ENCODE measurements around the gene CUX1. TPM values are rescaled to one million over a fixed set of nuclear protein-coding genes. Genes with fewer than 3 reads are reported as not detected.

Gene CUX1
- polyA plus RNA-seq, 1 donor = 43.6 TPM

GRCh38 chr7:102252366-102252982 lies 435.0 kb downstream of the CUX1 start:
- DNase-seq = no peak

GRCh38 chr7:102253066-102253972 lies 435.9 kb downstream of the CUX1 start:
- DNase-seq = no peak

DNA sequence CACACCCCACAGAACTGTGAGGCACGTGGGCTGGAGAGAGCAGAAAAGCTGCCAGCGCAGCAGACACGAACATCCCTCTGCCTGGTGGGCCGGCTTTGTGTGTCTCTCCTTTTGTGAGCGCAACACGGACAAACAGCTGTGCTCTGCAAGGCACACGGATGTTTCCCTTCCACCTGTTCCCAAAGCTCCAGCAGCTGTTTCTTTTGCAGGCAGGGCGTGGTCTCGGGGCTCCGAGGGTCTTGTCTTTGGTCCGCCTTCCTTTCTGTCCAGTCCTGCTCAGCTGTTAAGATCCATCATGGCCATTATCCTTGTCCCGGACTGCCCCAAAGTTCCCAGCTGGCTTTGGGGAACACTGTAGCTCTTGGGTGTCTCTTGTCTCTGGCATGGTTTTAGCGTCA lies 436.5 kb downstream of the CUX1 start:
- DNase-seq = peak; percentile 46

- DNase-seq = no peak
Observed at GRCh38 chr7:102254521-102254920, 437.1 kb downstream of the CUX1 start.

GRCh38 chr7:102255501-102255900 lies 438.1 kb downstream of the CUX1 start:
- DNase-seq = no peak

- DNase-seq = no peak
Observed at GRCh38 chr7:102255916-102256315, 438.5 kb downstream of the CUX1 start.

DNA sequence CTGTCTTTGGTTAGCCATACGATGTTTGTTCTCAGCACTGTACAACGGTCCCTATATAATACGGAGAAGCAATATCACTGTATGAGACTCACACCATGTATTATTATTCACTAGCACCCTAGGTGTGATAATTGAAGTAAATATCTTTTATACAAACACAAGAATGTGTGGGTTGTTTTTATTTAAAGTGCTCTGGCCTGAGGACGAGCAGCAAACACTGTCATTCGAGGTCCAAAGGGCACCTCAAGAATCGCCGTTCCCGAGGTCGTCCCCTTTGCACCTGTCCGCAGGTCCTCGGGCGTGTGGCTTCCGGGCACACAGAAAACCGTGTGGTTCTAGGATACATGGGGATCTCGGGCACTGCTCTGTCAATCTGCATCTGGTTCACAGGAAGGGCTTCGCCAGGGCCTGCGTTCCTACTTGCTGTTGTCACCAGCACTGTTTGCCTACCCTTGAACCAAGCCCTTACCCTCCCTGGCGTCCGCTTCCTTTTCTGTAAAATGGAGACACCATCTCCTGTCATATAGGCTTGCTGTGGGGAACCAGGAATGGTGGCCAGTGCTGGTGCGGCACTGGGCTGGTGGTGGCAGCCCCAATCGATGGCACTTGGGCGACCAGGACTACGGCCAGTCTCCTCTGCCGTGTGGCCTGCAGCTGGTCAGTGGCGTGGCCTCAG lies 440.8 kb downstream of the CUX1 start:
- no peak for DNase-seq

GRCh38 chr7:102258749-102259107 lies 441.3 kb downstream of the CUX1 start:
- DNase-seq = no peak

DNA sequence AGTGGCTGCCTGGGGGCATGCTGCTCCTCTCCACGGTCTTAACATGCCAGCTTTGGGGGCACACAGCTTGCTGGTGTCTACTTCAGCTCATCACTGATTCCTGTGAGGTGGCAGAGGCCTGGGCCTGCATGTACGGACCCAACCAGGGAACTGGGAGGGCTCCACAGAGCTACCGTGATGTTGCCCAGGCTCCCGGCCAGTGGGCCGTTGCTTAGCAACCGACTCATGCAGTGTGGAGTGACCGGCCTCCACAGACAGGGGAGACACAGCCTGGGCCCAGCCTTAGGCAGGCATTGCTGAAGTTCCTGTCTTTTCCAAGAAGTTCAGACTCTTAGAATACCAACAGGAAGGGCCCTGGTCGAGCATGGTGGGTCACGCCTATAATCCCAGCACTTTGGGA lies 443.4 kb downstream of the CUX1 start:
- no peak for DNase-seq

DNA sequence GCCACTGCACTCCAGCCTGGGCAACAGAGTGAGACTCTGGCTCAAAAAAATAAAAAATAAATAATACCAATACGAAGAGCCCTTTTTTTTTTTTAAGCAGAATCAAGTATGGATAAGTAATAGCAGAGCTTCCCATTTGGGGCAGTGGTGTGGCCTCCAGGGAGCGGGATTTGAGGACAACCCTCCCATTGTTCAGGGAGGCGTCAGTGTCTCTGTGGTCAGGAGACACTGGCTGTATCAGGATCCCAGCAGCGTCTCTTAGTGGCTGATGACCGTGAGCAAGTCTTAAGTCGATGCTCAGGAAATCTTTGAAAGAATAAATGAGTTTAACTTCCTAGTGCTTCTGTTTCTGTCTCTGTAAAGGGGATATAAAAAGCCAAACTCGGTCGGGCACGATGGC lies 444.0 kb downstream of the CUX1 start:
- no peak for DNase-seq

DNA sequence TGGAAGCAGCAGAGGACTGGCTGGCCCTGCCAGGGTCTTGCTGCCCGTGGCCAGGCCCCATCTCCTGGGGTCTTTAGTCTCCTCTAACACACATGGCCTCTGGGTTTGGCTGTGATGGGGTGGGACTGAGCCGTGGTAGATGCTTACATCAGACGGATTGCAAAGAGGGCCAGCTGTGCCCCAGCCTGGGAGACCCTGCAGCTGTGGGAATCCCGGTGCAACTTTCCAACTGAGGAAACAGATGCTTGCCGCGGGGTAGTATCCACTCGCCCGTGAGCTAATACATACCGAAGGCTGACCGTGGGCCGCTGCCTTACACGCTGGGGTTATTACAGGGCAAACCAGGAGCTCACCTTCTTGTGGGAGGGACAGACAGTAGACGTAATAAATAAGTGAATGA lies 445.1 kb downstream of the CUX1 start:
- DNase-seq = no peak

DNA sequence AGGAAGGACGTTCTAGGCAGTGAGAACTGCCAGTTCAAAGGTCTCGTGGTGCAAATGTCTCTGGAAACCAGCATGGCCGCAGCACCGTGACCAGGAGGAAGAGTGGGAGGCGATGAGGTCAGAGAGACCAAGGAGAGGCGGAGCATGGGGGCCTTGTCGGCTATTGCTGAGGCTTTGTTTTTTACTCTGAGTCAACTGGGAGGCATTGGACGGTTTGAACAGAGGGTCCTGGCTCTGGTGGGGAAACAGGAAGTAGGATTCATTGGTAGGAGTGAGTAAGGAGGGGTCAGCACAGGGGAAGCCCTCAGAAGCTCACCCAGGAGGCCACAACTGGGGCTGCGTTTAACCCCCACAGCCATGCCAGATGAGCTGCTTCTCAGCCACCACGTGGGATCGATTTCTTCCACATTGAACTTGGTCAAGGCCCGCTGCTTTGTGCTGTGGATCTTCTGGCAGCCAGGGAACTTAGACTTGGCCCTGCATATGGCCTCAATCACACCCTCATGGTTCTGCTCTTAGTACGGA lies 447.0 kb downstream of the CUX1 start:
- DNase-seq = no peak

DNA sequence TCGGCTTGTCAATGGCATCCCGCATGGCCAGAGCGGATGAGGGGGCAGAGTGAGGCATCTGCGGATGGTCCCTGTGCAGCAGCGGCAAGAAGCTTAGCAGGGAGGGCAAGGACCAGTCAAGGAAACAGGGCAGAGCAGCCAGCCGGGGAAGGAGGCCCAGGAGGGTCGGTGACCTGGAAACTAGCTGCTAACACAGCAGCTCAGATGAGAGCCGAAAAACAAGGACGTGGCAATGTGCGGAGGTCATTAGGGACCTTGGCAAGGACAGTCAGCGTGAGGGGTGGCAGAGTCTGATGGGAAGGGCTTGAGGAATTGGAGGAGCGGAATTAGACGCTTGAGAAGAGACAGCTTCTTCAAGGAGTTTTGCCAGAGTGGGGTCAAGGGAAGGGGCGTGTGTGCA lies 449.1 kb downstream of the CUX1 start:
- DNase-seq = no peak

DNA sequence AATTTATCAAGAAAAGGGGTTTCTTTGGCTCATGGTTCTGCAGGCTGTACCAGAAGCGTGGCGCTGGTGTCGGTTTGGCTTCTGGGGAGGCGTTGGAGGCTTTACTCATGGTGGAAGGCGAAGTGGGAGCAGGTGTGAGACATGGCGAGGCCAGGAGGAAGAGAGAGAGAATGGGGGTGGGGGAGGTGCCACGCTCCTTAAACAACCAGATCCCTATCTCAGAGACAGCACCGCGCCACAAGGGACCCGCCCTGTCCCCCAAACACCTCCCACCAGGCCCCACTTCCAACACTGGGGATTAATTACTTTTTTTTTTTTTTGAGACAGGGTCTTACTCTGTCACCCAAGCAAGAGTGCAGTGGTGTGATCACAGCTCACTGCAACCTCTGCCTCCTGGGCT lies 451.2 kb downstream of the CUX1 start:
- DNase-seq = no peak

GRCh38 chr7:102270178-102270887 lies 452.9 kb downstream of the CUX1 start:
- no peak for DNase-seq

- no peak for DNase-seq
Observed at GRCh38 chr7:102271158-102271798, 453.9 kb downstream of the CUX1 start.

DNA sequence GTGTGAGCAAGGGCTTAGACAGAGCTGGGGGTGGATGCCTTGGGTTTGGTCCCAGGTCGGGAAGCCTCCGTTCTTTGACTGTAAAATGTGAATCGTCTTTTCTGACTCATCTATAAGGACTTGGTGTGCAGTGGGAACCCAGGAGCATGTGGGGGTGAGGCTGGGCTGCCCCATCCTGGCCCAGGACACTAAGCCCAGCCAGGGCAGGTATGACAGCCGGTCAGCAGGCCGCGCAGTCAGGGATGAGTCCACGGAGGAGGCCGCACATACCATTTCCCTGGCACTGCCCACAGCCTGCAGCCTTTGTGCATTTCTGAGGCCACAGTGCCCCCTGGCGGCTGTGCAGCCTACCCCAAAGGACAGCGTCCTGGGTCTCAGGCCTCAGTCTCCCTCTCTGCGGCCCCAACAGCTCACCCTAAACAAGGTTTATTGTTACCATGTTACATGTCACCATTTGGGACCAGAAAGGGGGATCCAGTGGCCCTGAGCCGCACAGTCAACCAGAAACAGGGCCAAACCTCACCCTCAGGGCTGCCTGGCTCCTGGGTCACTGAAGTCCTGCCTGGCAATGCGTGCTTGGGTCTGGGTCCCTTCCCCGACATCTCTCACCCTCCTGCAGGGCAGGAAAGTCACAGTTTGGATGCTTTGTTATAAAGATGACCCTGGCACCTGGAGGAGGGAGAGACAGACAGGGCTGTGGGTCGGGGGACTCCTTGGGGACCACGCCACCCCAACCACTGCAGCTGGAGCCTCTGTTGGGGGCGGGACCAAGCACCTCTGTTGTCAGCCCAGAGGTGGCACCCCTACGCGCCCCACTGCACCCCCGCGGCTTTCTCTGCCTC lies 454.9 kb downstream of the CUX1 start:
- peak; percentile 63 for DNase-seq

- no peak for DNase-seq
Observed at GRCh38 chr7:102272917-102273748, 455.7 kb downstream of the CUX1 start.

GRCh38 chr7:102273749-102274712 lies 456.6 kb downstream of the CUX1 start:
- no peak for DNase-seq
